ENCODE measurements around the gene MAU2.
A peak's percentile ranks its signal among the peaks of the same experiment; 100 is the strongest.

MAU2 gene

DNA sequence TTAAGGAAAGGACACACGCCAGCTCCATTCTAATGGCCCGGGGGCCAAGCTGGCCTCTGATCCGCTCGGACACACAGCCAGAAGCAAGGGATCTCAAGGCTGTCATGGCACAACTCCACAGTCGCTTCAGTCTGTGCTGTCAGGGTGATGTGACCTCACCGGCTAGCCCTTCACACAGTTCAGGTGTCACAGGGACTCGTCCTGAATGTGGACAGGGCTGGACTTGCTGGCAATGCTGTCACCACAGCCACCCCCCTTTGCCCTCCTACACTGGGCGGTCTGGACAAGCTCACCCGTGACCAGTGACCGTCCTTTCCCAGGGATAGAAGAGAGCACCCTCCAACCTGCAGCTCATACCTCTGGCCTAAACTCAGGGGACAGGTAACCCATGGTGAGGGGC lies 15.6 kb upstream of the MAU2 start:
- no peak for DNase-seq (ENCODE audit: low read depth)

DNA sequence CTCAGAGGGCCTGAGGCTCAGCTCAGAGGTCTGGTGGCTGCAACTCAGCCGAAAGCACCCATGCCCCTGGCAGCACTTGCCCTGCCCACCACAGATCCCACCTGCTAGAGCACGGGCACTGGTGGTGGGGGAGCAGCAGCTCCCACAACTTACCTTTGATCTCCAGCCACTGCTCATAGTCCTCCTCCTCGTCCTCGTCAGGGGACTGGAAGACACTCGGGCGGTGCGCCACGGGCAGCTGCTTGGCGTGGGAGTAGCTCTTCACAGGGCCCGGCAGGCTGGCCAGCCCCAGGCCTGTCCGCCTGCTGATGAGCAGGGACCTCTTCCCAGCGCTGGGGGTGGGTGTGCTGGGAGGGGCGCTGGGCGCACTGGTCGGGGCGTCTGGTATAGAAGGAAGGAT lies 14.9 kb upstream of the MAU2 start:
- no peak for DNase-seq (ENCODE audit: low read depth)
- TF ChIP-seq, protein P1, sequence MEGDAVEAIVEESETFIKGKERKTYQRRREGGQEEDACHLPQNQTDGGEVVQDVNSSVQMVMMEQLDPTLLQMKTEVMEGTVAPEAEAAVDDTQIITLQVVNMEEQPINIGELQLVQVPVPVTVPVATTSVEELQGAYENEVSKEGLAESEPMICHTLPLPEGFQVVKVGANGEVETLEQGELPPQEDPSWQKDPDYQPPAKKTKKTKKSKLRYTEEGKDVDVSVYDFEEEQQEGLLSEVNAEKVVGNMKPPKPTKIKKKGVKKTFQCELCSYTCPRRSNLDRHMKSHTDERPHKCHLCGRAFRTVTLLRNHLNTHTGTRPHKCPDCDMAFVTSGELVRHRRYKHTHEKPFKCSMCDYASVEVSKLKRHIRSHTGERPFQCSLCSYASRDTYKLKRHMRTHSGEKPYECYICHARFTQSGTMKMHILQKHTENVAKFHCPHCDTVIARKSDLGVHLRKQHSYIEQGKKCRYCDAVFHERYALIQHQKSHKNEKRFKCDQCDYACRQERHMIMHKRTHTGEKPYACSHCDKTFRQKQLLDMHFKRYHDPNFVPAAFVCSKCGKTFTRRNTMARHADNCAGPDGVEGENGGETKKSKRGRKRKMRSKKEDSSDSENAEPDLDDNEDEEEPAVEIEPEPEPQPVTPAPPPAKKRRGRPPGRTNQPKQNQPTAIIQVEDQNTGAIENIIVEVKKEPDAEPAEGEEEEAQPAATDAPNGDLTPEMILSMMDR (IDR thresholded peaks at IDR 0.05; ENCODE audit: insufficient read depth, low read depth, low read length, missing control alignments) = no peak
- no peak overlapping the region for H3K4me3 ChIP-seq (ENCODE audit: low read depth, low read length)

More for the DNA sequence above, 15.6 kb upstream of the MAU2 start:
- TF ChIP-seq, protein P1 (IDR thresholded peaks at IDR 0.05; ENCODE audit: insufficient read depth, low read depth, low read length, missing control alignments) = no peak
- H3K4me3 ChIP-seq (ENCODE audit: low read depth, low read length) = no peak overlapping the region

DNA sequence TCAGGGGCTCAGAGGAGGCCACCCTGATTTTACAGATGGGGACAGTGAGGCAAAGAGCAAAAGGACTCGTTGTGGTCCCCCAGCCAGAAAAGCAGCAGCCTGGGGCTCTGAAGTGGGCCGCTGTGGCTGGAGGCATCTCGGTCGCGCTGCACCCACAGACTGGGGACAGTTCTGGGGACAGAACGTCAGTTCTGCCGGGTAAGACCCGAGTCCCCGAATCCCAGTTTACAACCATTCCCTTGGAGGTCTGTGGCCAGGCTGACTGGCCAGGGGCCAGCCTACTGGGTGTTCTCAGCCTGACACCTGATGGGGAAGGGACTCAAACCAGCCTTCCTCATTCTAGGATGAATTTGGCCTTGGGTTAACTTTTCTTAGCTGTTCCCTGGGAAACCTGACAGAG lies 14.4 kb upstream of the MAU2 start:
- no peak for DNase-seq (ENCODE audit: low read depth)
- no peak overlapping the region for H3K4me3 ChIP-seq (ENCODE audit: low read depth, low read length)
- TF ChIP-seq, protein P1 (IDR thresholded peaks at IDR 0.05; ENCODE audit: insufficient read depth, low read depth, low read length, missing control alignments) = no peak

DNA sequence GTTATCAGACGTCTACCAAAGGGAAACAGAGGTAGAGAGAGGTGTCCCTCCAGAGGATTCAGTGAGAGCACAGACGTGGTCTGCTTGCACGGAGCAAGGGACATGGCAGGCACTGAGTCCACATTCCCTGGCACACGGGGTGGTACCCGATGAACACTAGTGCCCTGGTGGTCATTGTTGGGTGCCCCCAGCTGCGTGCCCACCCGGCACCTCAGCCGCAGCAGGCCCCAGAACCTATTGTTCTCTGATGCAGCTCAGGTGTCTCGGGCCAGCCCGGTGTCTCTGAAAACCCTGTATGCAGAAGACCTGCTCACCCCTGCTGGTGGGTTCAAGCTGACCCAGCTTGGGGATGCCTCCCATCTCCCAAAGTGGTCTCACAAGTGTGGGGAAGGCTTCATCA lies 12.3 kb upstream of the MAU2 start:
- TF ChIP-seq, protein P1 (IDR thresholded peaks at IDR 0.05; ENCODE audit: insufficient read depth, low read depth, low read length, missing control alignments) = no peak
- DNase-seq (ENCODE audit: low read depth) = no peak
- no peak overlapping the region for H3K4me3 ChIP-seq (ENCODE audit: low read depth, low read length)

DNA sequence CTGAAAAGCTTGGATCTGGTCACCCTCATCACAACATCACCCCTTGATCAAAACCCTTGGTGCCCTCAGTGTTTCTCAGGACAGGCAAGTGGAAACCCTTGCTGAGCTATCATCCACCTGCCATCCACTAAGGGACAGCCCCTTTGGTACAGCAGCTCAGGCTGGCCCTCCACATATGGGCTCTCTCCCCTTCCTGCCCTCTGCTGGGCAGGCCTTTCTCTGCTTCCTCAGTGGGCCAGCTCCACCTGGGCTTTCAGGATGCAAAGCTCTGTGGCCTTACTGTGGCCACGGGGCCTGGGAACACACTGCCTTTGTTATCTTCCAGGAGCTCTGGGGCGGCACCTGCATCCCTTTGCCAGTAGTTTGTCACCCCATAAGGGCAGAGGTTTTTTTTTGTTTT lies 5.2 kb upstream of the MAU2 start:
- TF ChIP-seq, protein P1 (IDR thresholded peaks at IDR 0.05; ENCODE audit: insufficient read depth, low read depth, low read length, missing control alignments) = no peak
- DNase-seq (ENCODE audit: low read depth) = no peak

DNA sequence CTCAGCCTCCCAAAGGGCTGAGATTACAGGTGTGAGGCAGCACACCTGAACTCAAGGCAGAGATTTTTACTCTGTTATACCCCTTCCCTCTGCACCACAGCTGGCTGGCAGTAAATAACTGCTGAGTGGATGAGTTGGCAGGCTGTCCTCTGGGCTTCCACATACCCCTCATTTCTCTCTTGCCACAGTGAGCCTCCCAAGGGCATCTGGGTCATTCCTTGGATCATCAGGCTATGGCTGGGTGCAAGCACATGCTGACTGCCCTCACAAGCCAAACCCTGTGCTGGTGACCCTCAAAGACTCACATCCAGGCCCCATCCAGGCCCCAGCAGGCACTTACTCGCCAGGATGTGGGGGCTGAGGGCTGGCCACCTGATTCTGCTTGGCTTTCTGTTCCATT lies 4.5 kb upstream of the MAU2 start:
- TF ChIP-seq, protein P1 (IDR thresholded peaks at IDR 0.05; ENCODE audit: insufficient read depth, low read depth, low read length, missing control alignments) = no peak
- DNase-seq (ENCODE audit: low read depth) = no peak

More for the DNA sequence above, 5.2 kb upstream of the MAU2 start:
- H3K4me3 ChIP-seq (ENCODE audit: low read depth, low read length) = no peak overlapping the region

DNA sequence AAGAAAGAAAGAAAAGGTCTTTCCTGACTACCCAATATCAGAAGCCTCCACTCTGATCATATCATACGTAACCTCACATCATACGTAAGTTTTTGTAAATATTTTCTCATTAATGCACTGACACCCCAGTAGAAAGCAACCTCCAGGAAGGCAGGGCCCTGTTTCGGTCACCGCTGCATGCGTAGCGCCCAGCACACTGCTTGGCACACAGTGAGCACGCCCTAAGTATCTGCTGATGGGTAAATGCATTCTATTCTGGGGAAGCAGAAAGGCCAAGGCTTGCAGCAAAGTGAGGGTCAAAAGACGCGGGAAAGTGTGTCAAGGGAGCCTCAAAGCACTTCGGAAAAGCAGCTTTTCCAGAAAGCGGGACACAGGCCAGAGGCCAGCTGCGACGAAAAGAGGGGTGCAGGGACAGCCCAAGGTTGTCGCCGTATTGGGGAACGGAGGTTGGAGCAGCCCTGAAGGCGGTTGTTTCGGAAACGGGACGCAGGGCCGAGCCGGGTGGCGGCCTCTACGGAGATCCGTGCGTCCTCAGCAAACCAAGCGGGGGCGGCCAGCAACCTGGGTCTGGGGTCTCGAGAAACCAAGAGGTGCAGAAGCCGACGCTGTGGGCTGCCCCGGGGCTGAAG lies 783 bp upstream of the MAU2 start:
- peak overlapping the region; percentile 85 for H3K4me3 ChIP-seq (ENCODE audit: low read depth, low read length)
- TF ChIP-seq, protein P1 (IDR thresholded peaks at IDR 0.05; ENCODE audit: insufficient read depth, low read depth, low read length, missing control alignments) = no peak
- DNase-seq (ENCODE audit: low read depth) = no peak

More for the DNA sequence above, 4.5 kb upstream of the MAU2 start:
- H3K4me3 ChIP-seq (ENCODE audit: low read depth, low read length) = no peak overlapping the region

All from GM12865 (cell line).